HG03575 (cell line): ENCODE results near the gene GYPE.
"Not testable (repeated sequence)": the region's sequence is repeated elsewhere in the genome, so short reads cannot be mapped to it uniquely, and the experiment has no call there.

Experiments
- ATAC-seq: cut with Tn5 transposase; IDR thresholded peaks from one replicate; pipeline ENCODE4 v1.9.1; 2021; ENCODE audit not compliant: unreplicated experiment, insufficient number of reproducible peaks, low FRiP score; ENCODE audit errors: extremely low read depth

GYPE gene

GRCh38 chr4:143879561-143879960 is 25.8 kb downstream of the GYPE start:
- not testable (repeated sequence) for ATAC-seq

DNA sequence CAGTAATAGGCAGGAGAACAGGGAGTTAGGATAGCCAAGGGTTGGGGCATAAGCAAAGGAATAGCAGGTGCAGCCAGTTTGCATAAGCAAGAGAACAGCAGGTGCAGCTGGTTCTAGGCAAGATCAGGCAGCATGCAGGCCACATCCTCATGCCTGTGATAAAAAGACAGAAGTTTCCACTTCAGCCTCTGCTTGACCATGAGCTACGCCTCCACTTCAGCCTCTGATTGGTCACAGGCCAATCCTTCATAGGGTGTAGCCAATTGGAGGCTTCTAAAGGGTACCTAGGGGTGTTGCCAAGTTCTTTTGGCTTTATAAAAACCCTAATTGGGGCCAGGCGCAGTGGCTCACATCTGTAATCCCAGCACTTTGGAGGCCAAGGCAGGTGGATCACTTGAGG is 30.0 kb downstream of the GYPE start:
- ATAC-seq = not testable (repeated sequence)

DNA sequence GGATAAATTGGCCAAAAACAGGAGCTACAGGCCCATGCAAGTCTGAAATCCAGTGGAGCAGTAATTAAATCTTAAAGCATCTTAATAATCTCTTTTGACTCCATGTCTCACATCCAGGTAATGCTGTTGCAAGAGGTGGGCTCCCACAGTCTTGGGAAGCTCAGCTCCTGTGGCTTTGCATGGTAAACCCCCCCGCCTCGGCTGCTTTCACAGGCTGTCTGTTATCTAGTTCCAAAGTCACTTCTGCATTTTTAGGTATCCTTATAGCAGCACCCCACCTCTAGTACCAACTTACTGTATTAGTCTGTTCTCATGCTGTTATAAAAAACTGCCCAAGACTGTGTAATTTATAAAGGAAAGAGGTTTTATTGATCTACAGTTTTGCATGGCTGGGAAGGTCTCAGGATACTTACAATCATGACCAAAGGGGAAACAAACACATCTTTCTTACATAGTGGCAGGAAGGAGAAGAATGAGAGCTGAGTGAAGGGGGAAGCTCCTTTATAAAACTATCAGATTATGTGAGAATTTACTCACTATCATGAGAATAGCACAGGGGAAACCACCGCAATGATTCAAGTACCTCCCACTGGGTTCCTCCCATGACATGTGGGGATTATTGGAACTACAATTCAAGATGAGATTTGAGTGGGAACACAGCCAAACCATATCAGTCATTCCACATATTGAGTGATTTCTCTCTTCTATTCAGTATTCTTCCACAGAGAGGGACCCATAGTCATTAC is 34.7 kb downstream of the GYPE start:
- ATAC-seq = not testable (repeated sequence)

DNA sequence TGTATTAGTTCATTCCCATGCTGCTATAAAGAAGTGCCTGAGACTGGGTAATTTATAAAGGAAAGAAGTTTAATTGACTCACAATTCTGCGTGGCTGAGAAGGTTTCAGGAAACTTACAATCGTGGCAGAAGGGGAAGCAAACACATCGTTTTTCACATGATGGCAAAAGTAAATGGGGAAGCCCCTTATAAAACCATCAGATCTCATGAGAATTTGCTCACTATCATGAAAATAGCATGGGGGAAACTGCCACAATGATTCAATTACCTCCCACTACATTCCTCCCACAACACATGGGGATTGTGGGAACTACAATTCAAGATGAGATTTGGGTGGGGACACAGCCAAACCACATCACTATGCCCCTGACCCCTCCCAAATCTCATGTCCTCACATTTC is 35.4 kb downstream of the GYPE start:
- not testable (repeated sequence) for ATAC-seq

- not testable (repeated sequence) for ATAC-seq
Observed at GRCh38 chr4:143862716-143863115, 42.6 kb downstream of the GYPE start.

GRCh38 chr4:143858456-143858855 is 46.9 kb downstream of the GYPE start:
- no peak for ATAC-seq

DNA sequence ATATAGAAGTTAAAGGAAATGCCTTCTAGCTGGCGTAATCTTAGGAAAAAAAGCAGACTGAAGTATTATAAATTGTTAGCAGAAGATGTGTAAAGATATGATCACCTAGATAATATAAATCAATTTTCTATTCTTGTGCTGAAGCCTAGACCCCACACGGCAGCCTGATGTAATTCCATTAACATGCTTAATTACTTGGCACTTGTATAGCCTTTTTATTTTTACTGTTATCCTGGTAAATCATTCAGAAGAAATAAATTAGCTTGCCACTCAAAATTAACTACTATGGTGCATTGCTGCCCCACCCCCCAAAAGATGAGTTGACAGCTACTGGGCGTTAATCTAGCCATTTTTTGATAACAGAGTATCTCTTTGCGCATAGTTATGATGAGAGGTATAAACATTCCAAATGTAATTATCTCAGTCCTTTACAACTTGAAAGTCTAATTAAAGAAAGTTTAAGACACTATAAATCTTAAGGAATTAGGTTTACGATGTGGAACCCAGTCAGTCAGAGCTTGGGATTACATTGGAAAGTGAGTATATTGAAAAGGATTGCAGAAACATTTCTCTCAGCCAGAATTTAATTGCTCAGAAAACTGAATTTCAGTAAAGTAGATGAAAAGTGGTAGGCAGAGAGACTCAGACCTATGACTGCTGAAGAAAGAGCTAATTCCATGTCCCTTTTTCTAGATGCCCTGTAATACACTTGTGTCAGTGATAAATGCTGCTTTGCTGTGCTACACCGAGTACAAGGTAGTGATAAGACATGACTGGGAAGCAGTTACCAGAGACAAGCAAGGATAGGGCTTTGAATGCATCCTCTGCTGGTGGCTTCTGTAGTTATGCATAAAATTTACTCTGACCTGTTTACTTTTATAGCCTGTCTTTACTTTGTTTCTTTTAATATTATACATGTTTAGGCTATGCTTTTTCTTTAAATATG is 47.7 kb downstream of the GYPE start:
- not testable (repeated sequence) for ATAC-seq

DNA sequence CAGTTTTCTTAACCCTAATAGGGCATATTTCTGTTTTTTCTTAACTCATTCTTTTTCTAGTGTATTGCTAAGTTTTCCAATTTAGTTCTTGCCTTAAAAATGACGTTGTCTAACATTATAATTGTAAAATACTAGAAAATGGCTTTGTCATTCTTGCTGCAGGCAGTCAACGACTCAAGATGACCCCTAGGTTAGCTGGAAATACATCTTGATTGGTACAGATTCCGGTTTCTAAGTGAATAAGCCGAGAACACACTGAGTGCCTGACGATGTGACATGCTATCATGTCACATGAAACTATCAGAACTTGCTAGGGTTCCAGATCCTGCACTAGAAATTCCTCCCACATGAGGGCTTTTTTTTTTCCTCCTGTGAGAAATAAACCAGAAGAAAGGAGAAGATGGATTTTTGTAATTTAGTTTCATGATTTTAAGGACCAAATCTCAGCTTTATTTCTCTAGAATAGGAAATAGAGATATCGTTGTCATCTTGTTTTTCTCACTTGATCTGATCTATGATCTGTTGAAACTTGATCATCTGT is 49.3 kb downstream of the GYPE start:
- ATAC-seq = not testable (repeated sequence)

- not testable (repeated sequence) for ATAC-seq
Observed at GRCh38 chr4:143854645-143855044, 50.7 kb downstream of the GYPE start.

DNA sequence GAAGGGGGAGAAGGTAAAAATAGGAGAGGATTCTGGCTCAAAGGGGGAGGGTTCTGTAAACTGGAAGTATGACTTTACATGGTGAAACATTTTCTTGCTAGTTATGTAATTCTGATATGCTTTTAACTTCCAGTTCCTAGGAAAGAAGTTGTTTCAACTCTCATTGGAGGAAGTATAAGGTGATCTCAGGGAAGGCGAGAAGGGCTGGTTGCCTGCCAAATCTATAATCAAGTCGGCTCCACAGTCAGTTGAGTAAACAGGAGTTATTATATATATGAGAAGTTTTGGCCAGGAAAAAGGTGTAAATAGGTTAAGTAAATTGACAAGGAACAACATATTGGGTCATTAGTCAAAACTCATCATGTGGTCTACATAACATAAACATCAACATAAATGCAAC is 56.1 kb downstream of the GYPE start:
- not testable (repeated sequence) for ATAC-seq

GRCh38 chr4:143843506-143843832 is 61.9 kb downstream of the GYPE start:
- ATAC-seq = not testable (repeated sequence)

DNA sequence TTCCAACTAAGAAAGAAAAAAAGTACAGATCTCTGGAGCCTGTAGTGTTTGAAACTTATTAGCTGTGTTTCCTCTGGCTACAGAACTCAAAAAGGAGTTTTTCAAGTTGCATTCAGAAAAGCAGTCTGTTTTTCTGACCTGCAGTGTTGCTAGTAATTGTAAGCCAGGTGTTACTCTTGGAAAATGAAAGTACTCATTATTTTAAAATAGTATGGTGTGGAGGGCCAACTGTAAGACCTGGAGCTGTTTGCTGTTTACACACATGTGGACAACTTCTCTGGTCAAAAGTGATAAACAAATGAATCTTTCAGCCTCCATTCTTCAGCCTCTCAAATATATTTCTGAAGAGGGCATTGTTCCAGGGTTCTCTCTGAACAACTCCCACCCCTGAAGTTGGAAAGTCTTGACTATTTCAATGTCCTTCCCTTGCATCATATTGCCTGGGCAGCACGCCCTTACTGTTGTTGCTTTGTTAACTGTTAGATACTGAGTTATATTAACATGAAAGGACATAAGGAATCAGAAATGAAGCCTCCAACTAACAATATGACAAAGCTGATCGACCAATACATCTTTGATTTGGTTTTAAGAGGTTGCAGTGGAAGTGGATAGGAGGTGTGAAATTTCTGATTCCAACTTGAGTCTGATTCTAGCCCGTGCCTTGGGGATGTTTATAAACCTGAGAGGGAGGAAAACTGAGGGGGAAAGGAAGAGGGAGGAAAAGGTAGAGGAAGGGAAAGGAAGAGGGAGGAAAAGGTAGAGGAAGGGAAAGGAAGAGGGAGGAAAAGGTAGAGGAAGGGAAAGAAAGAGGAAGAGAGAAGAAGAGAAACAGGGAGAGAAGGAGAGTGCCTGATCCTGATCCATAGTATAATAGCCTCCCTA is 62.5 kb downstream of the GYPE start:
- not testable (repeated sequence) for ATAC-seq

DNA sequence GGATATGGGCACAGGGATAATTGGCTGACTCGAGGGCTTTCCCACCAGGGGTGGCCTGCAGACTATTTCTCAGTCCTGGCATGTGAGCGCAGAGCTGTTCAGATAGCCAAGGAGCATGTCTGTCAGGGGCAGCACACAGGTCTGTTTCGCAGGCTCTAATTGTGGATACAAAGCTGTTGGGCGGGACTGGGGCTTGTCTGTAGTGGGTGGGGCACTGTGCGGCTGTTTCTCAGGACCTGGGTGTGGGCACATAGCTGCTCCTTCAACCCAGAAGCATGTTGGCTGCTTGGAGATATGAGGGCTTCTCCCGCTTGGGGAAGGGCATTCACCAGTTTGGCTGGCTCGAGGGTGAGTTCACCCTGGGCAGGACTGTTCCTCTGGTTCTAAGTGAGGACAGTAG is 65.9 kb downstream of the GYPE start:
- ATAC-seq = not testable (repeated sequence)

GRCh38 chr4:143834196-143834595 is 71.2 kb downstream of the GYPE start:
- ATAC-seq = not testable (repeated sequence)

DNA sequence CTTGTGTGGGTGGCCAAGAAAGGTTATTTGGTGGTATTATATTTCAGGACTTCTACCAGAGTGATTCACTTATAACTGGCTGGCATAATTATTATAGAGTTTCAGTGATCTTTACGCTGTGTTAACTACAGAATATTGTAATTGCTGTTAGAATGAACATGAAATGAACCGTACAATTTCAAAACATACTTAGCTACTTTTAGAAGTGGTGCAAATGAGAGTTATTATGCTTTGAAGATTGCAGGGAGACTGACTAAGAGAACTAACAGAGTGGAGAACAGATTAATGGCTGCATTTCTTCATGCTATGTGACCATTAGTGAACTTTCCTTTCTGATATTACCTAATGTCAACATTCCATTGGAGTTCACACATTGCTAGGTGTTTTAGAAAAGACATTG is 71.7 kb downstream of the GYPE start:
- not testable (repeated sequence) for ATAC-seq

GRCh38 chr4:143830576-143830975 is 74.8 kb downstream of the GYPE start:
- ATAC-seq = not testable (repeated sequence)

DNA sequence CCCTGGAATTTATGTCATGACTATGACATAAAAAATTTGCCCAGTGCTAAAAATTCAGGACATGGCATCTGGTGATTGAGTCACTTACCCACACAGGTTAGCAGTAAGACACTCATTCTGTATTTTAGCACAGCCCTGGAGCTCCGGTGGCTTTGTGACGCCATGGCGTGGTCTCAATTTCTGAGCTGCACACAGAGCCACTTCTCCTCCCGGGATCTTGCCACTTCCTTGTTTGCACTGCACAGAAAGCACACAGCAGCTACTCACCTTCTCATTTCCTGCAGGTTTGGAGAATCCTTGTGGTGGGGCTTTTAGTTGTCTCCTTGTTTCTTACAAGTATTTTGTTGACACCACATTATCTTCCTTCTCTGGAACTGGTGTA is 76.1 kb downstream of the GYPE start:
- not testable (repeated sequence) for ATAC-seq
